ENCODE data around the gene KLHL2. TPM values are rescaled to one million over a fixed set of nuclear protein-coding genes. Genes with fewer than 3 reads are reported as not detected.
A peak's percentile ranks its signal among the peaks of the same experiment; 100 is the strongest.
"Not testable (repeated sequence)": the region's sequence is repeated elsewhere in the genome, so short reads cannot be mapped to it uniquely, and the experiment has no call there.

Gene KLHL2
- total RNA-seq, 1 donor from 2014 or later, result 23.0 TPM

DNA sequence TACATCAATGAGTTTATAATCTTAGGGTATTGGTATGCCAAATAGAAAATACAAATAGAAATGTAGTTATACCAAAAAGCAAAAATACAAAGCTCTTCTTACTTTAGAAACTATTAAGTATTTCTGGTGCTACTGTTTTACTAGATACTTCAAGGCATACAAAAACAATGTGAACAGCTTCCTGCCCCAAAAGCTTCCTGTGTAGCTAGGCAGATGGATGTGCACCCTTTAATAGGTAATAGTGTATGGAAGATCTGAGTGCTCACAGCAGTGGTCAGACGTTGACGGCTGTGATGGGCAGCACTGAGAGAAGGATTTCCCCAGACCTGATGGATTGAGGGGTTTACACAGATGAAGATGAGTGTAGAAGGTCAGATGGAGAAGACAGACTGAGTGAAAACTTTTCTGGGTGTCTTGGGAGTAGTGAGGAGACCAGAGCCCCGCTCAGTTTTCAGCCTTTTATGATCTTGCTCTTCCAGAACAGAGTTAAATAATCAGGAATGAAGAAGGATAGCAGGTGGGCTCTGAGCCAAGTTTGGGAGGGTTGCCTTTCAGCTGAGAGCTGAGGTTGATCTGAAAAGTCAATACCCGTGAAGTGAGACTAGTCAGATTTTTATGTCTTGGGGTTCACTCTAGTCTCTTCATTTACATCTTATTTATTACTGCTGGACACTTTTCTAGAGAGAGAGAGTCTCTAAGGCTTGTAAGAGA is 22.3 kb downstream of the KLHL2 start:
- not testable (repeated sequence) for DNase-seq (ENCODE audit: low spot score)
- peak; percentile 47 for ATAC-seq

DNA sequence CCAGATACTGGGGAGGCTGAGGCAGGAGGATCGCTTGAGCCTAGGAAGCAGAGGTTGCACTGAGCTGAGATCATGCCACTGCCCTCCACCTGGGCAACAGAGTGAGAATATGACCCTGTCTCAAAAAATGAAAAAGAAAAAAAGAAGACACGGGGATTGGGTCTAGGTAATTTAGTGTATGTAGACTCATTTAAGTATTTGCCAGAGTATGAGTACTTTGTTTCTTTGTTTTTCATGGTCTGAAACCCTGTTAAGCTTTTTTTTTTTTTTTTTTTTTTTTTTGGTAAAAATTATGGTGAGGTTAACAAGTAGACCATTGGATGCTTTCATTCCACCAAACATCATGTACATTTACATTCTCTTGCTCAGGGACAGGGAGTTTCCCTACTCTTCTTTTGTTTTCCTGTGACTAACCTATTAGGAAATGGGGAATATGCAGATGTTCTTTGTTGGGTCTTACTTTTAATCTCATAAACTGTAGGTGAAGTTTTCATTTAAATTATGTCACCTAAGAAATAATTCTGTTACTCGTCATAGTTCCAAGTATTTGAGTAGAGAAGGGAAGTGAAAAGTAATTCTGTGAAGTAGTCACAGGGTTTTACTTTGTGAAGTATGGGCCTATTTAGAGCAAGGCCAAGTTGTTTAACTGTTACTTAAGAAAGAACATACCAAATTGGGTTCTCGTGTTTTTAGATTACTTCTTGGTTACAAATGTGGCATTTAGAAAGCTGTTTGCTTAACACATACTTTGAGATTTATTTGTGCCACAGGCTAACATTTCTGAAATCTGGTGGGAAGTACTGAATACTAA is 25.5 kb downstream of the KLHL2 start:
- not testable (repeated sequence) for DNase-seq (ENCODE audit: low spot score); ATAC-seq

DNA sequence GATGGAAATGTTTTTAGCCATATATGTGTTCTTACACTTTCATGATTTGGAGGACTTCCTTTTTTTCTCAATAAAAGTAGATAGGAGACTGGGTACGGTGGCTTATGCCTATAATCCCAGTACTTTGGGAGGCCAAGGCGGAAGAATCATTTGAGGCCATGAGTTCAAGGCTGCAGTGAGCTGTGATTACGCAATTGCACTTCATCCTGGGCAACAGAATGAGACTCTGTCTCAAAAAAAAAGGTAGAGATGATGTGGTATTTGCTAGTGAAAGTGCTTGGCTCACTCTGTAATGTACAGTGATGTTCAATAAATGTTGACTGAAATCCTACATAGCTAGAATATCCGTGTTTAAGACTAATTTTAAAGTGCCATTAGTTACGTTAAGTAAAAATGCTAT is 27.4 kb downstream of the KLHL2 start:
- DNase-seq (ENCODE audit: low spot score) (no peak), ATAC-seq (no peak)

DNA sequence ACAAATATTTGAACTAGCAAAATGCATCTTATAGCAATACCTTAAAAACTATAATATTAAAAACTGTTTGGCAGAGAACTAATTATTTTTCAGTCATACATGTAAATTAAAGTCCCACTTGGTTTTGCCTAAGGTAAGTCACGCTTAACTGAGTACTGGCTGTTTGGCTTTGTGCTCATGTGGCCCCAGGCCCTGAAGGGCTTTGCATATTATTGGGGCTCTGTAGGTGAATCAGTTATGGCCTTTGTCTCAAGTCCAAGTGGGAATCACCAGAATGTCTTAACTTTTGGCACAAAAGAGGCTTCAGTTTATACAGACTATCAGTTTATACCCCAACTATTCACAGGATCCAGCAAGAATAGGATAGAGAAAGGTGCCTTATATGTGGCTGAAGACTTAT is 29.5 kb downstream of the KLHL2 start:
- not testable (repeated sequence) for ATAC-seq; DNase-seq (ENCODE audit: low spot score)

DNA sequence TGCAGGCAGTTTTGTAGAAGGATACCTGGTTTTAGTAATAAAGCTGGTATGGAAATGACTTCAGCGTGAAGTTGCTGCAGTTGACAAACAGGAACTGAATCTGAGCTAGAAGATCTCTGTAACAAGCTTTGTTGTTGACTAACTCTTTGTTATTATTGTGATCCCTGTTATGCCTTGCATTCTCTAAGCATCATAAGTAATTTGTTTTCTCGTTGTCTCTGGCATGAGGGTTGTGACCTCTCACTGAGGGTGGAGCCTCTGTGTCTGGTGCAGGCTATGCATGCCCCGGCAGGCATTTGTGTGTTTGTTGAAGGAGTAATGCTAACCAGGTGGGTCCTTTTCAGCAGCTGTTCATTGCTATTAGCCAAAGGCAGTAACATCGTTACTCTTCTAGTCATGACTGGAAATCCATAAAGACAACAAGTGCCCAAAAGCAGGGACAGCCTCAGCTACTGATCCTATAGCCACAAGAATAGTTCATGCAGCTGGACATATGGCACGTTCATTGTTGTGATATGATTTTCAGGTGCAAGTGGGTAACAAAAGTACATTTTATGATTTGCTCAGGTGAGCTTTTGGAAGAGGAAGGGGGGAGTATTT is 30.8 kb downstream of the KLHL2 start:
- not testable (repeated sequence) for DNase-seq (ENCODE audit: low spot score); ATAC-seq

DNA sequence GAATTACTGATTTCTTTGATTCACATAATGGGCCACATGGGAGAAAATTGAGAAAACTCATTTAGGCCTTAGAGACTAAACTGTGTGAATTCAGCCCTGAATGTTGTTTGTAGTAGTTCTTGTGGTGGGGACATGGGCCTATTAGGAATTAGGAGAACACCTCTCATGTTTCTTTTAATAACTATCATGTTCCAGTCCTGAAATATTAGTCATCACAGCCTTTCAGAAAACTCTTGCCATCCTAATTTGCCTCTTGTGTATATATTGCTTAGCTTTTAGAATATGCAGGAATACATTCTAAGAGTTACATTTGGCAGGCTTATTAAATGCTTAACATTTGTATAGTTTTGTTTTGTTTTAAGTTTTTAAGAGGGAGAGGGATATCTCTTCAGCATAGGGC is 33.4 kb downstream of the KLHL2 start:
- ATAC-seq; DNase-seq (ENCODE audit: low spot score): not testable (repeated sequence)

DNA sequence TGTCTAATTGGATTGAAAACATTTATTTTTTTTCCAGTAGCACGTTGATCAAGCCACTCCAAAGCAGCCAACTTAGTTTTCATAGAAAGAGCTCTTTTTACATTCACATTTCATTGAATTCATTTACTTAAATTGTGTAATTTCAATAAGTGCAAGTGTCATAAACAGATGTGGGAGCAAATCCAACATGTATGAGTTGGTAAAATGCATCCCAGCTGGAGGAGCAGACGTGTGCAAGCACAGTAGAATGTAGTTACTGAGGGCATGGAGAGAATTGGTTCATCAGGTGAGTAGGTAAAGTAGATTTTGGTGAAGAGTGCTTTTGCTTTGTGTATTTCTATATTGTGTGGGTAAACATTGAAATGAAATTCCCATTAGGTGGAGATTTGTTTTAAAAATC is 36.8 kb downstream of the KLHL2 start:
- DNase-seq (ENCODE audit: low spot score), result not testable (repeated sequence)
- ATAC-seq, result peak; percentile 25

DNA sequence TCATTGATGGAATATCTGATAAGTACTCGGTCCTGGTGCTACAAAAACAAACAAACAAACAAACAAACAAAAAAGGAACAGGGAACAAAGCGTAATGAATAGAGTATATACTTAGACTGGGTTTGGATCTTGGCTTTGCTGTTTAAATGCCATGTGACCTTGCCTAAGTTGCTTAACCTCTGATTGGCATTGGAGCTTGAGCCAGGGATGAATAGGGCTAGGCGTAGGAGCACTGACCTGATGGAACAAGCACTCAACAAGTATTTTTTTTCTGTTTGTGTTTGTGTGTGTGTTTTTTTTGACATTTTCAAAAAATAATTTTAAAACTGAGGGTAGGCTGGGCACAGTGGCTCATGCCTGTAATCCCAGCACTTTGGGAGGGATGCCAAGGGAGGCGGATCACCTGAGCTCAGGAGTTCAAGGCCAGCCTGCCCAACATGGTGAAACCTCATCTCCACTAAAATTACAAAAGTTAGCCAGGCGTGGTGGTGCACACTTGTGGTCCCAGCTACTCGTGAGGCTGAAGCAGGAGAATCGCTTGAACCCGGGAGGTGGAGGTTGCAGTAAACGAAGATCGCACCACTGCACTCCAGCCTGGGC is 37.3 kb downstream of the KLHL2 start:
- ATAC-seq (peak; percentile 98), DNase-seq (ENCODE audit: low spot score) (peak; percentile 60)

DNA sequence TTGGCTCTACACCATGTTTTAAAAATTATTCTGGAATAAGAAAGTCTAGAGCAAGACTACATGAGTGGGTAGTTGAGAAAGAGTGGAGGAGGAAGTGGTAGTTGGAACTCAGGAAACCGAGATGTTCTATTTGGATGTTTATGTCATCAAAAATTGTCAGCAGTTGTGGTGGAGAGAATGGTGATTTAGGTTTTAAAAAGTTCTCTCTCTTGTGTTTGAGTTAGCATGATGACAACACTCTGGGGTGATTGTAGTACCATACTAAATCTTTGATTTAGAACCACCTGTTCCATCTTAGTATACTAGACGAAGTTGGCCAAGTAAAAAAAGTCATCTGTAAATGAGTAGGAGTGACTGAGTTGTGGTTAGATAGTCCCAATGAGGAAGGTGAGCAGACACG is 40.7 kb downstream of the KLHL2 start:
- no peak for DNase-seq (ENCODE audit: low spot score)
- no peak for ATAC-seq

DNA sequence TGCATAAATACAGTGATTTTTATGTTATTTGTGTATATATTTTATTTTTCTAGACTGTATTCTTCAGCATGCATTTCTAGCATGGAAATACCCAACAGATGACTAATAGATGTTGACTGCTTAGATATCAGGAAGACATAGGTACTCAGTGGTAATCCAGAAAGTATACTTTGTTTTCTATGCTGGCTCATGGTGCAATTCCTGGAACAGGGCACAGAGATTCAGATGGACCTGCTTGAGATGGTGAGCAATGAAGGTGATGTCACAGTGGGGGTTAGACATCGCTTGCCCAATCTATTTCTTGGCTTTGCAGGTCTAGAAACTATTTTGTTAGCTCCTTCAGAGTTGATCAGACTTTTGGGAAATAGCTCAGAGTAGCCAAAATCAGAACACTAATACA is 41.5 kb downstream of the KLHL2 start:
- DNase-seq (ENCODE audit: low spot score); ATAC-seq: not testable (repeated sequence)

DNA sequence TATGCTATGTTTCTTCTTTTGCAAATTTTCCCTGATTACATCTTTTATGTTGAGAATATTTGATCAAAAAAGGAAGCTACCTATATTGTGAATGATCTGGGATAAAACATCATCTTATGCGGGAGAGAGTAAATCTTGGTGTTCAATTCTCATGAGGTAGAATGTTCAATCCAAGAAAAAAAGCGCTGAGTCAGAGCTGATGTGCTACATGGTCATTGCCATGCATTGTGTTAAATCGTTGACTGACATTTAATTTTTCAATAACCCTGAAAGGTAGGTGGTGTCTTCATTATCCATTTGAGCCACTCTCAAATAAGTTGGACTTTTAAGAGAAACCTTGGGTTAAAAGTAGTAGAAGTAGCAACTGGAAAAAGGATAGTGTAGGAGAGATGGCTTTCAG is 47.4 kb downstream of the KLHL2 start:
- not testable (repeated sequence) for DNase-seq (ENCODE audit: low spot score)

DNA sequence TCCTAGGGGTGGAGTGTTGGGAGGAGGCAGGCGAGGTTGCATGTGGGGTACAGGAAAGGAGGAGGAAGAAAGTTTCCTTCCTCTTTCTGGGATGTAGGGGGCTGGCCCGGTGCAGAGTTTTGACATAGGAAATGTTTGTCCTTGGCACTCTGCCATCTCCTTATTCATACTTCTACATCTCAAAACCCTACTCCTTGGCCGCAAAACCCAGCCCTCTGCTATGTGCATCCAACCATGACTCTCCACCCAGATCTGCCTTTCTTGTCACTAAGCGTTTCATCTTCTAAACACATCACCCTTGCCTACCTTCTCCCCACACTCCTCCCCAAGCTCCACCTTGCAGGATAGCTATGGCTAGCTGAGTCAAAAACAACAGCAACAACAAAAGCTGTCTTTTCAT is 48.1 kb downstream of the KLHL2 start:
- ATAC-seq, result peak; percentile 32
- not testable (repeated sequence) for DNase-seq (ENCODE audit: low spot score)

More for the DNA sequence above, 47.4 kb downstream of the KLHL2 start:
- not testable (repeated sequence) for ATAC-seq

DNA sequence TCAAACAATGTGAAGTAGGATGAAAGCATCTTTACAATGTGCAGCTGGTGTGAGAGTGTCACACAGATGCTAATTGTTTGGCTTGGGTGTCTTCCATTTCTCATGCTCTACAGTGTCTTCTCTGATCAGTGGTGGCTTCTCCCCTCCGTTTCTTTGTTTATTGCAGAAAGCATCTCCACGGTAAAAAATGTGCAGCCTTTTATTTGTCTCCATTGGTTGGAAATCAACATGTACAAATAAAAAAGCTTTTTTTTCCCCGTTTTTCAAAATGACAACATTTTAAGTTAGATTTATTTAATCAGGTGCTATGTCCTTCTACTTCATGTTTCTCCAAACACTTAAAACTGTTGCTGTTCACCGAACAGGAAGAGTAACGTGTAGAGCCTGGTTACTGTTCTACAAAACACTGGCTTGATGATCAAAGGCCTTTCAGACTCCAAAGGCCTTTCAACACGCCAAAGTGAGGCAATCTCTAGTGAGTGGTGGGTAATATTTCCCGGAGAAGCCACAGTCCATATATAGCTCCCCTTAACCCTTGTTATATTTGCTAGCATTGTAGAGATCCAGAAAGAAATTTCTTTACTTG is 48.8 kb downstream of the KLHL2 start:
- ATAC-seq, result peak; percentile 92
- not testable (repeated sequence) for DNase-seq (ENCODE audit: low spot score)

DNA sequence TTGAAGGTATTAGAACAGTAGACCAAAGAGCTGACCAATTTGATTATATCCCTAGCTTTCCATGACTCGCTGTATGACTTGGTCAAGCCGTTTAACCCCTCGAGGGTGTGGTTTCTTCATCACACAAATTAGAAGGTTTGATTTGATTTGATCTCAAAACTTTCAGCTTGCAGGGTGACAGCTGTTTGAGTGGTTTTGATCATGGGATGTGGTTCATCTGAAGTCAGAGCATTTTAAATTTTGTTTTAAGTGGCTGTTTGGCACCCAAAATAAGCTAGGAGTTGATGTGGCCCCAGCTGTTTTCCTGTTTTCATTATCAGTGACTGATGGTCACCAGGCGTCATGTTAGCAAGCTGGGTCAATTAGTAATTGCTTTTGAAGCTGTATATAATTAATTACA is 52.4 kb downstream of the KLHL2 start:
- DNase-seq (ENCODE audit: low spot score); ATAC-seq: not testable (repeated sequence)

DNA sequence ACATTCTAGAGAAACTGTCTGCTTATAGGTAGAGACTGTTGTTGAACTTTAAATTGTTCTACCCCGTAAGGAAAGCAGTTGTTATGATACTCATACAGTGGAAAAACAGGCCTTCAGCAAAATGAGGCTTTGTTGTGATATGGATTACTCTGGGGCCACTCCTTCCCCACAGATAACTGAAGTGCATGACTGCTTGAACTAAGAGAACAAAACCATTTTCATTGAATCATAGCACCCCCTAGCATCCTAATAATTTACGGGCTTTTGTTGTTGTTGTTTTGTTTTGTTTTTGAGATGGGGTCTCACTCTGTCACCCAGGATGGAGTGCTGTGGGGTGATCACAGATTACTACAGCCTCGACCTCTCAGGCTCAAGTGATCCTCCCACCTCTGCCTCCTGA is 54.9 kb downstream of the KLHL2 start:
- not testable (repeated sequence) for DNase-seq (ENCODE audit: low spot score)
- ATAC-seq, result peak; percentile 36

DNA sequence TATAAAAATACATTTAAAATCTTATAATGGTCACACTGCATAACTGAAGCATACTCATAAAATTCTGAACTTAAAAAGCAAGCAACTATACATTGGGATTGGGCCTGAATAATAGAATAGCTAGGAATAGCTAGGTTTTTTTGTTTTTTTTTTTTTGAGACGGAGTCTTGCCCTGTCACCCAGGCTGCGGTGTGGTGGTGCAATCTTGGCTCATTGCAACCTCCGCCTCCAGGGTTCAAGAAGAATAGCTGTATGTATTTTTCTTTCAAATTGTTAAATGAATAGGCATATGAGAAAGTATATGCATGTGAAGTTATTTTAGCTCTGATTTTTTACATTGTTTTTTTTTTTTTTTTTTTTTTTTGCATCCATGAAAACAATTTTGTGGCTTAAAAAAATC is 56.1 kb downstream of the KLHL2 start:
- not testable (repeated sequence) for ATAC-seq; DNase-seq (ENCODE audit: low spot score)

DNA sequence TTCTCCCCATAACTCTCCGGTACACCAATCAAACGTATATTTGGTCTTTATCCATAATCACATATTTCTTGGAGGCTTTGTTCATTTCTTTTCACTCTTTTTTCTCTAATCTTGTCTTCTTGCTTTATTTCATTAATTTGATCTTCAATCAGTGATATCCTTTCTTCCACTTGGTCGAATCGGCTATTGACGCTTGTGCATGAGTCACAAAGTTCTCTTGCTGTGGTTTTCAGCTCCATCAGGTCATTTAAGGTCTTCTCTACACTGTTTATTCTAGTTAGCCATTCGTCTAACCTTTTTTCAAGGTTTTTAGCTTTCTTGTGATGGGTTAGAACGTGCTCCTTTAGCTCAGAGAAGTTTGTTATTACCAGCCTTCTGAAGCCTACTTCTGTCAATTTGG is 62.6 kb downstream of the KLHL2 start:
- not testable (repeated sequence) for ATAC-seq

DNA sequence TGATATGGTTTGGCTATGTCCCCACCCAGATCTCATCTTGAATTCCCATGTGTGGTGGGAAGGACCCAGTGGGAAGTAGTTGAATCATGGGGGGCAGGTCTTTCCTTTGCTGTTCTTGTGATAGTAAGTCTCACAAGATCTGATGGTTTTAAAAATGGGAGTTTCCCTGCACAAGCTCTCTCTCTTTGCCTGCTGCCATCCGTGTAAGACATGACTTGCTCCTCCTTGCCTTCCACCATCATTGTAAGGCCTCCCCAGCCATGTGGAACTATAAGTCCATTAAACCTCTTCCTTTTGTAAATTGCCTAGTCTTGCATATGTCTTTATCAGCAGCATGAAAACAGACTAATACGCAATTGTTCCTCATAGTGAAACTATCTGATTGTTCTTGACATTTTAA is 66.1 kb downstream of the KLHL2 start:
- ATAC-seq; DNase-seq (ENCODE audit: low spot score): not testable (repeated sequence)

More for the DNA sequence above, 62.6 kb downstream of the KLHL2 start:
- not testable (repeated sequence) for DNase-seq (ENCODE audit: low spot score)

DNA sequence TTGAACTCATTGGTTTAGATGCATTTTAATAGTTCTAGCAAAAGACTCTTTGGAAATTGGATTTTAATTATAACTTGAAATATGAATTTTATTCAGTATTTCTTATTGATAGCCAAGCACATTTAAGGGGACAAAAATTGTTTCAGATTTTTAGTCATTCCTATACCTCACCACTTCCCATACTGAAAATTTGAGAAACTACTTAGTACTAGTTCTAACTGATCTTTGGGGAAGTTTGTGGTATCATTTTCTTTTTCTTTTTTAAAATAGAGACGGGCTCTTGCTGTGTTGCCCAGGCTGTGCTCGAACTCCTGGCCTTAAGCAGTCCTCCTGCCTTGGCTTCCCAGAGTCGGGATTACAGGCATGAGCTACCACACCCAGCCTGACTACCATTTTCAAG is 68.0 kb downstream of the KLHL2 start:
- ATAC-seq; DNase-seq (ENCODE audit: low spot score): not testable (repeated sequence)

DNA sequence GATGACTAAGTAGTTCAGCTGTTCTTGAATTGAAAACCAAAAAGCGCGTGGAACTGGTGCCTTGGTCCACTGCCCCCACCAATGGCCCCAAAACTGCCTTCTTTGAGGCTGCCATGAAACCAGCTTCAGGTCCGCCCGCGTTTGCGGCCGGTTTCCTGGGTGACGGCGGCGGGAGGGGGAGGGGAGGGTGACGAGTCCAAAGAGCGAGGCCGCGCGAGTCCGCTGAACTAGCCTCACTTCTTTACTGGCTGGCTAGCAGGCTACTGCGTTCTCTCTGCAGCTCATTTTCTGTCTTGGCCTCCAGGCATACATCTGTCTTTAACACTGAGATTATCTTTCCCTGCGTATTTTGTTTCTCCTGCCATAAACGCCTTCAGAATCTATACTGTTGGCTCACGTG is 72.2 kb downstream of the KLHL2 start:
- not testable (repeated sequence) for DNase-seq (ENCODE audit: low spot score); ATAC-seq

All from left lobe of liver (tissue), 2 donors.